K562 (cell line): Measurements from ENCODE around the gene RIMS3. TPM values are rescaled to one million over a fixed set of nuclear protein-coding genes. Genes with fewer than 3 reads are reported as not detected.

Experiments
- ARNT ChIP-seq, 2 experiments: fragments of 450-650 bp; IDR thresholded peaks; 2 replicates each; pipeline ENCODE4 v1.6.1; 2016; ENCODE audit warnings: mild to moderate bottlenecking in 1 of 2
- CHD7 ChIP-seq: fragments of 200-600 bp; sonication (generic); IDR thresholded peaks from one replicate; pipeline ENCODE4 v1.6.1; 2012; ENCODE audit warnings: mild to moderate bottlenecking, low read depth, low read length, inconsistent platforms
- ESRRA ChIP-seq: fragments of 450-650 bp; IDR thresholded peaks from 2 replicates; pipeline ENCODE4 v1.6.1; 2014; ENCODE audit warnings: low read depth, mild to moderate bottlenecking, moderate library complexity, borderline replicate concordance
- EZH2 ChIP-seq: IDR thresholded peaks from 2 replicates; pipeline ENCODE4 v1.6.1; 2012; ENCODE audit warnings: low read depth, mild to moderate bottlenecking, inconsistent platforms, low read length, borderline replicate concordance
- FOXJ2 ChIP-seq: fragments of 200-800 bp; sonication (Bioruptor generic); IDR thresholded peaks from 2 replicates; pipeline ENCODE4 v1.6.1; 2016; ENCODE audit warnings: missing genetic modification characterization, missing compliant biosample characterization
- GATAD2B ChIP-seq: fragments of 450-650 bp; IDR thresholded peaks from 2 replicates; pipeline ENCODE4 v1.6.1; 2017; ENCODE audit warnings: mild to moderate bottlenecking, borderline replicate concordance
- KLF16 ChIP-seq: IDR thresholded peaks from 2 replicates; pipeline ENCODE4 v1.6.1; 2016; ENCODE audit warnings: antibody characterized with exemption
- MTA1 ChIP-seq: fragments of 450-650 bp; IDR thresholded peaks from 2 replicates; pipeline ENCODE4 v1.6.1; 2017; ENCODE audit warnings: borderline replicate concordance
- PHF20 ChIP-seq: fragments of 450-650 bp; IDR thresholded peaks from 2 replicates; pipeline ENCODE4 v1.6.1; 2018; ENCODE audit not compliant: partially characterized antibody
- PML ChIP-seq: IDR thresholded peaks from 2 replicates; pipeline ENCODE4 v1.6.1; 2012; ENCODE audit warnings: low read length, inconsistent platforms
- PTTG1 ChIP-seq: fragments of 450-650 bp; IDR thresholded peaks from 2 replicates; pipeline ENCODE4 v1.6.1; 2016; ENCODE audit warnings: low read depth, mild to moderate bottlenecking, missing genetic modification characterization, missing compliant biosample characterization
- RBM25 ChIP-seq: fragments of 200-400 bp; formaldehyde crosslinking; IDR thresholded peaks from 2 replicates; pipeline ENCODE4 v1.6.1; 2018; ENCODE audit warnings: low read length, low read depth, moderate library complexity; ENCODE audit not compliant: severe bottlenecking
- SAFB ChIP-seq: fragments of 200-400 bp; formaldehyde crosslinking; IDR thresholded peaks from 2 replicates; pipeline ENCODE4 v1.6.1; 2017; ENCODE audit warnings: low read depth, low read length, borderline replicate concordance
- SMAD4 ChIP-seq: fragments of 250-450 bp; sonication (Bioruptor Pico); conservative IDR thresholded peaks from 2 replicates; pipeline ENCODE4 v1.8.0; 2021; ENCODE audit warnings: inconsistent platforms, mild to moderate bottlenecking, moderate library complexity
- SMARCB1 ChIP-seq: IDR thresholded peaks from 2 replicates; pipeline ENCODE4 v1.6.1; 2011; ENCODE audit warnings: improper control_type of control experiment, low read depth; ENCODE audit not compliant: insufficient read length
- THRAP3 ChIP-seq: fragments of 450-650 bp; IDR thresholded peaks from 2 replicates; pipeline ENCODE4 v1.6.1; 2016; ENCODE audit warnings: mild to moderate bottlenecking, inconsistent platforms, borderline replicate concordance
- polyA plus RNA-seq, 8 experiments: library from polyadenylated mRNA; depleted of rRNA in 4 of 8; stranded (reverse) in 5 of 8; unstranded in 3 of 8; fragments of >200 nt; fragmentation: Nextera tagmentation in 2 of 8; fragmentation: Illumina TruSeq in 1 of 8; extraction: Ambion mirVana in 2 of 8; extraction: Trizol in 1 of 8; gene quantifications; 2 replicates each; pipeline versions ENCODE4 v1.2.1 to v1.2.3, GENCODE V29; 2011 to 2014; ENCODE audit warnings: inconsistent platforms in 1 of 8, missing spikeins in 1 of 8
- total RNA-seq, 7 experiments: library from RNA; depleted of rRNA in 6 of 7; stranded (reverse); fragments of >200 nt in 6 of 7; fragmentation: Illumina TruSeq in 2 of 7; extraction: Trizol in 2 of 7; gene quantifications; 2 replicates each; pipeline versions ENCODE4 v1.2.1 to v1.2.3, GENCODE V29; 2011 to 2021; ENCODE audit warnings: low replicate concordance in 1 of 7

RIMS3 gene
- total and polyA plus RNA-seq, 9 of the 15 experiments (the other 6 are each of a cell fraction or from before 2014, with no cell fraction given), result 0.06 to 1.2 (median 0.59) TPM

GRCh38 chr1:40592107-40592803 is 73.2 kb downstream of the RIMS3 start (continued):
- TF ChIP-seq CHD7, result no peak
- TF ChIP-seq THRAP3, result no peak
- no peak for TF ChIP-seq PHF20
- no peak for TF ChIP-seq PTTG1 (tag)
- 0 out of 4 replicates have a peak, but pooled peaks of 1 of the 2 experiments have one; percentile 30 for TF ChIP-seq ARNT (IDR thresholded peaks at IDR 0.05)
- no peak for TF ChIP-seq RBM25
- no peak for TF ChIP-seq GATAD2B
- no peak for TF ChIP-seq MTA1
- no peak for TF ChIP-seq SMAD4 (CRISPR knock-in tag)
- no peak for TF ChIP-seq KLF16
- TF ChIP-seq FOXJ2 (tag), result 0 out of 2 replicates have a peak, but pooled peaks have one; percentile 3
- TF ChIP-seq EZH2, result no peak
- no peak for TF ChIP-seq SMARCB1
- TF ChIP-seq PML, result no peak
- TF ChIP-seq ESRRA, result no peak
- no peak for TF ChIP-seq SAFB
